ENCODE data around the gene DCAF7.

- TF ChIP-seq, protein P1, sequence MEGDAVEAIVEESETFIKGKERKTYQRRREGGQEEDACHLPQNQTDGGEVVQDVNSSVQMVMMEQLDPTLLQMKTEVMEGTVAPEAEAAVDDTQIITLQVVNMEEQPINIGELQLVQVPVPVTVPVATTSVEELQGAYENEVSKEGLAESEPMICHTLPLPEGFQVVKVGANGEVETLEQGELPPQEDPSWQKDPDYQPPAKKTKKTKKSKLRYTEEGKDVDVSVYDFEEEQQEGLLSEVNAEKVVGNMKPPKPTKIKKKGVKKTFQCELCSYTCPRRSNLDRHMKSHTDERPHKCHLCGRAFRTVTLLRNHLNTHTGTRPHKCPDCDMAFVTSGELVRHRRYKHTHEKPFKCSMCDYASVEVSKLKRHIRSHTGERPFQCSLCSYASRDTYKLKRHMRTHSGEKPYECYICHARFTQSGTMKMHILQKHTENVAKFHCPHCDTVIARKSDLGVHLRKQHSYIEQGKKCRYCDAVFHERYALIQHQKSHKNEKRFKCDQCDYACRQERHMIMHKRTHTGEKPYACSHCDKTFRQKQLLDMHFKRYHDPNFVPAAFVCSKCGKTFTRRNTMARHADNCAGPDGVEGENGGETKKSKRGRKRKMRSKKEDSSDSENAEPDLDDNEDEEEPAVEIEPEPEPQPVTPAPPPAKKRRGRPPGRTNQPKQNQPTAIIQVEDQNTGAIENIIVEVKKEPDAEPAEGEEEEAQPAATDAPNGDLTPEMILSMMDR (IDR thresholded peaks at IDR 0.05): no peak
- no peak for TF ChIP-seq POLR2AphosphoS5 (IDR thresholded peaks at IDR 0.05)
- TF ChIP-seq EP300 (IDR thresholded peaks at IDR 0.05; ENCODE audit: low read depth): no peak
Measured at GRCh38 chr17:63557416-63557815, 7.1 kb downstream of the DCAF7 start.

Measured in transverse colon (tissue), 4 donors.